ENCODE results near the gene PLA2G2F.

Gene PLA2G2F

GRCh38 chr1:20136249-20136648 lies 2.9 kb upstream of the PLA2G2F start:
- Histone ChIP-seq H3K27ac (ENCODE audit: extremely low read depth, low read depth, low read length) (no peak overlapping the region), H3K4me3 (ENCODE audit: low read depth, low read length) (no peak overlapping the region), H3K36me3 (ENCODE audit: control insufficient read depth in 2 of 2, insufficient read depth in 1 of 2, low read length in 2 of 2) (no peaks in the 10 kb centered on the region), H3K9me3 (ENCODE audit: control insufficient read depth, insufficient read depth, low read depth, low read length) (no peaks in the 10 kb centered on the region), H3K4me1 (ENCODE audit: control insufficient read depth, insufficient read depth, low read length) (no peaks in the 10 kb centered on the region)
- no peak for TF ChIP-seq ZNF449 (tag by site-specific recombination; IDR thresholded peaks at IDR 0.05)
- no peak for TF ChIP-seq ZNF140 (tag by site-specific recombination; IDR thresholded peaks at IDR 0.05)
- TF ChIP-seq ZNF133 (tag by site-specific recombination; IDR thresholded peaks at IDR 0.05) = no peak
- TF ChIP-seq GLIS2 (tag by site-specific recombination; IDR thresholded peaks at IDR 0.05) = no peak
- no peak for TF ChIP-seq ZNF777 (tag by site-specific recombination; IDR thresholded peaks at IDR 0.05; ENCODE audit: borderline replicate concordance)
- no peak for TF ChIP-seq ZSCAN4 (tag by site-specific recombination; IDR thresholded peaks at IDR 0.05)
- no peak for TF ChIP-seq ZBTB17 (tag by site-specific recombination; IDR thresholded peaks at IDR 0.05)
- TF ChIP-seq, protein P1, sequence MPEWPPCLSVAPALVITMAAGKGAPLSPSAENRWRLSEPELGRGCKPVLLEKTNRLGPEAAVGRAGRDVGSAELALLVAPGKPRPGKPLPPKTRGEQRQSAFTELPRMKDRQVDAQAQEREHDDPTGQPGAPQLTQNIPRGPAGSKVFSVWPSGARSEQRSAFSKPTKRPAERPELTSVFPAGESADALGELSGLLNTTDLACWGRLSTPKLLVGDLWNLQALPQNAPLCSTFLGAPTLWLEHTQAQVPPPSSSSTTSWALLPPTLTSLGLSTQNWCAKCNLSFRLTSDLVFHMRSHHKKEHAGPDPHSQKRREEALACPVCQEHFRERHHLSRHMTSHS (tag by site-specific recombination; IDR thresholded peaks at IDR 0.05) = no peak
- no peak for TF ChIP-seq ZNF292 (tag by site-specific recombination; IDR thresholded peaks at IDR 0.05; ENCODE audit: borderline replicate concordance, low read depth)
- ChIA-PET POLR2A (no interaction called here), CTCF (interaction anchor here (0.9 kb wide), 1 partner anchor 16 kb away, joined by 5 read pairs; no protein-coding TSS in a partner anchor)

- Histone ChIP-seq H3K27ac (ENCODE audit: extremely low read depth, low read depth, low read length) (no peak overlapping the region), H3K9me3 (ENCODE audit: control insufficient read depth, insufficient read depth, low read depth, low read length) (no peaks in the 10 kb centered on the region), H3K4me3 (ENCODE audit: low read depth, low read length) (no peak overlapping the region), H3K36me3 (ENCODE audit: control insufficient read depth in 2 of 2, insufficient read depth in 1 of 2, low read length in 2 of 2) (no peaks in the 10 kb centered on the region), H3K4me1 (ENCODE audit: control insufficient read depth, insufficient read depth, low read length) (no peaks in the 10 kb centered on the region)
- ChIA-PET CTCF (interaction anchor here (0.9 kb wide), 1 partner anchor 15 kb away, joined by 5 read pairs; no protein-coding TSS in a partner anchor), POLR2A (no interaction called here)
- no peak for TF ChIP-seq ZNF639 (tag by site-specific recombination; IDR thresholded peaks at IDR 0.05)
- TF ChIP-seq WT1 (tag by site-specific recombination; IDR thresholded peaks at IDR 0.05) = no peak
- no peak for TF ChIP-seq ZBTB21 (tag by site-specific recombination; IDR thresholded peaks at IDR 0.05)
- no peak for TF ChIP-seq ZSCAN23 (tag by site-specific recombination; IDR thresholded peaks at IDR 0.05)
- TF ChIP-seq, protein P2, sequence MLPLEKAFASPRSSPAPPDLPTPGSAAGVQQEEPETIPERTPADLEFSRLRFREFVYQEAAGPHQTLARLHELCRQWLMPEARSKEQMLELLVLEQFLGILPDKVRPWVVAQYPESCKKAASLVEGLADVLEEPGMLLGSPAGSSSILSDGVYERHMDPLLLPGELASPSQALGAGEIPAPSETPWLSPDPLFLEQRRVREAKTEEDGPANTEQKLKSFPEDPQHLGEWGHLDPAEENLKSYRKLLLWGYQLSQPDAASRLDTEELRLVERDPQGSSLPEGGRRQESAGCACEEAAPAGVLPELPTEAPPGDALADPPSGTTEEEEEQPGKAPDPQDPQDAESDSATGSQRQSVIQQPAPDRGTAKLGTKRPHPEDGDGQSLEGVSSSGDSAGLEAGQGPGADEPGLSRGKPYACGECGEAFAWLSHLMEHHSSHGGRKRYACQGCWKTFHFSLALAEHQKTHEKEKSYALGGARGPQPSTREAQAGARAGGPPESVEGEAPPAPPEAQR (tag by site-specific recombination; IDR thresholded peaks at IDR 0.05) = no peak
- no peak for TF ChIP-seq ZNF202 (tag by site-specific recombination; IDR thresholded peaks at IDR 0.05; ENCODE audit: borderline replicate concordance)
- TF ChIP-seq SALL2 (tag by site-specific recombination; IDR thresholded peaks at IDR 0.05; ENCODE audit: borderline replicate concordance) = no peak
- TF ChIP-seq ZNF658 (tag by site-specific recombination; IDR thresholded peaks at IDR 0.05) = no peak
- no peak for TF ChIP-seq SCRT1 (tag by site-specific recombination; IDR thresholded peaks at IDR 0.05; ENCODE audit: borderline replicate concordance)
- TF ChIP-seq, protein P3, sequence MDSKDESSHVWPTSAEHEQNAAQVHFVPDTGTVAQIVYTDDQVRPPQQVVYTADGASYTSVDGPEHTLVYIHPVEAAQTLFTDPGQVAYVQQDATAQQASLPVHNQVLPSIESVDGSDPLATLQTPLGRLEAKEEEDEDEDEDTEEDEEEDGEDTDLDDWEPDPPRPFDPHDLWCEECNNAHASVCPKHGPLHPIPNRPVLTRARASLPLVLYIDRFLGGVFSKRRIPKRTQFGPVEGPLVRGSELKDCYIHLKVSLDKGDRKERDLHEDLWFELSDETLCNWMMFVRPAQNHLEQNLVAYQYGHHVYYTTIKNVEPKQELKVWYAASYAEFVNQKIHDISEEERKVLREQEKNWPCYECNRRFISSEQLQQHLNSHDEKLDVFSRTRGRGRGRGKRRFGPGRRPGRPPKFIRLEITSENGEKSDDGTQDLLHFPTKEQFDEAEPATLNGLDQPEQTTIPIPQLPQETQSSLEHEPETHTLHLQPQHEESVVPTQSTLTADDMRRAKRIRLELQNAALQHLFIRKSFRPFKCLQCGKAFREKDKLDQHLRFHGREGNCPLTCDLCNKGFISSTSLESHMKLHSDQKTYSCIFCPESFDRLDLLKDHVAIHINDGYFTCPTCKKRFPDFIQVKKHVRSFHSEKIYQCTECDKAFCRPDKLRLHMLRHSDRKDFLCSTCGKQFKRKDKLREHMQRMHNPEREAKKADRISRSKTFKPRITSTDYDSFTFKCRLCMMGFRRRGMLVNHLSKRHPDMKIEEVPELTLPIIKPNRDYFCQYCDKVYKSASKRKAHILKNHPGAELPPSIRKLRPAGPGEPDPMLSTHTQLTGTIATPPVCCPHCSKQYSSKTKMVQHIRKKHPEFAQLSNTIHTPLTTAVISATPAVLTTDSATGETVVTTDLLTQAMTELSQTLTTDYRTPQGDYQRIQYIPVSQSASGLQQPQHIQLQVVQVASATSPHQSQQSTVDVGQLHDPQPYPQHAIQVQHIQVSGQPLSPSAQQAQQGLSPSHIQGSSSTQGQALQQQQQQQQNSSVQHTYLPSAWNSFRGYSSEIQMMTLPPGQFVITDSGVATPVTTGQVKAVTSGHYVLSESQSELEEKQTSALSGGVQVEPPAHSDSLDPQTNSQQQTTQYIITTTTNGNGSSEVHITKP (tag by site-specific recombination; IDR thresholded peaks at IDR 0.05) = no peak
- TF ChIP-seq GFI1B (tag by site-specific recombination; IDR thresholded peaks at IDR 0.05) = no peak
- TF ChIP-seq ZNF513 (tag by site-specific recombination; IDR thresholded peaks at IDR 0.05) = no peak
- no peak for TF ChIP-seq REPIN1 (tag by site-specific recombination; IDR thresholded peaks at IDR 0.05; ENCODE audit: low read depth)
- TF ChIP-seq ZNF571 (tag by site-specific recombination; IDR thresholded peaks at IDR 0.05) = no peak
Observed at GRCh38 chr1:20137055-20137454, 2.1 kb upstream of the PLA2G2F start.

Measured in HEK293 (cell line).